Measurements from ENCODE around the gene MAB21L4.
"Not testable (repeated sequence)": the region's sequence is repeated elsewhere in the genome, so short reads cannot be mapped to it uniquely, and the experiment has no call there.

MAB21L4 gene

DNA sequence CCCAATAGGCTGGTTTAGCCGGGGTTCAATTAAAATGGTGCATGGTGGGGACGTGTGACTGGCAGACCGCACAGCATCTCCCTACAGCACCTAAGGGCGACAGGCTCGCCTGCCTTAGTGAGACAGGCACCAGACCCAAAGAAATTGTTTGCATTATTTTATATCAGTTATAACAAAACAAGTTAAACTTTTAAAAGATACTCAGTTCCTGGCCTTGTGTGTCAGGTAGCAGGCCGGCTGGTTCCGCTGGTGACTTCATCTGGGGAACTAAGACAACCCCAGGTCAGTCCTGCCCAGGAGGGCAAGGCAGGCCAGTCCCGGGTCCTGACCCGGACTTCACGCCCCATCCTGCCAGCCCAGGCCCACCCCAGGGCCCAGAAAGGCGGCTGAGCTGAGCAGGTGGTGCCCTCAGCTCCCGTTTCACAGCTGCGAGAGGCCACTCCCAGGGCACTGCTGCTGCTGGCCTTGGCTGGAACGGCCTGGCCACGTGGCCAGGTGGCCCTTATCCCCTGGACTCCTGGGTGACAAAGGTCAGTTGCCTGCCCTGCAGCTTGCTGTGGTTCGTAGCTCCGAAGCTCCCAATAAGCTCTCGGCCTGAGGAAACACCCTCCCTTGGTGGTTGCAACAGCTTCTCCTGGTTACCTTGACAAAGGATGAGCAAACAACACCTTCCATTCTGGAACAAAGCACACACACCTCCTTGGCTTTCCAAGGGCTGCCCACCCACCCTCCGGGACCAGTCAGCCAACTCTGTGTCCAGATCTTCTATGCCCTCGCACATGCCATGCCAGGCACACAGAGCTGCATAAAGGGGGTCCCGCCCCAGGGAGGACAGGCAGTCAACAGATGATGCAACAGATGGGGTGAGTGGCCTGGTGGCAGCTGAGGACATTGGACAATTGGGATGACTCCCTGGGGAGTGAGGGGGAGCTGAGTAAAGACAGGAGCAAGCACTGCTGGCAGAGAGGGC lies 38.6 kb downstream of the MAB21L4 start:
- DNase-seq (ENCODE audit: low spot score): no peak

GRCh38 chr2:240856151-240856980 lies 39.6 kb downstream of the MAB21L4 start:
- DNase-seq (ENCODE audit: low spot score): no peak

DNA sequence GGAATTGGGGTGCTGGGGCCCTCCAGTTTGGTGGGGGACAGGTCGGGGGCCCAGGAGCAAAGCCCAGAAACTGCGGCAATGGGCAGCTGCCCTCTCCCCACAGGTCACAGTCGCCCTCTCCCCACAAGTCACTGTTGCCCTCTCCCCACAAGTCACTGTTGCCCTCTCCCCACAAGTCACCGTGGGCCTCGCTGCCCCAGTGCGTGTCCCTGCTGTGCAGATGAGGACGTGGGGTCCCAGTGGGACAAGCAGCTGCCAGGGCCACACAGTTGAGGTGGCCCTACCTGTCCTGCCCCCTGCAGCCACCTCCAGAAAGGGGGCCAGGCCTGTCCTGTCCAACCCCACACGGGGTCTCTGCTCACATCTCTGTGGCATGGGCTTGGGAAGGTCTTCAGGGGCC lies 40.3 kb downstream of the MAB21L4 start:
- DNase-seq (ENCODE audit: low spot score): no peak

- no peak for DNase-seq (ENCODE audit: low spot score)
Observed at GRCh38 chr2:240852671-240853314, 43.2 kb downstream of the MAB21L4 start.

- DNase-seq (ENCODE audit: low spot score): peak; percentile 93
Observed at GRCh38 chr2:240851078-240851991, 44.6 kb downstream of the MAB21L4 start.

- no peak for DNase-seq (ENCODE audit: low spot score)
Observed at GRCh38 chr2:240850756-240851077, 45.2 kb downstream of the MAB21L4 start.

DNA sequence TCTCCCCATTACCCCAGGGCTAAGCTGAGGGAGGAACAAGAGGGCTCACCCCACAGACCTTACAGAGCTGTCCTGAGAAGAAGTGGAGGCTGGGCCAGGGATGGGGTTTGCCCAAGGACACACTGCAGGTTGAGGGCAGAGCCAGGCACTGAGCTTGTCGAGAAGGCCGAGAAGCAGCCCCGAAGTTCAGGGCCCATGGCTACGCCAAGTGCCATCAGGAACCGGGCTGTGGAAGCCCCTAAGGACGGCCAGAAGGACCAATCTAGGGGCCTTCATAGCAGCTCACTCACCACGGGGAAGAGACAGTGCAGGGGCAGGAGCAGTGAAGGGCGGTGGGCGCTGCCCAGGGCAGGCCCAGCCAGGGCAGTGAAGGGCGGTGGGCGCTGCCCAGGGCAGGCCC lies 45.9 kb downstream of the MAB21L4 start:
- no peak for DNase-seq (ENCODE audit: low spot score)

- no peak for DNase-seq (ENCODE audit: low spot score)
Observed at GRCh38 chr2:240848900-240849680, 46.9 kb downstream of the MAB21L4 start.

- no peak for DNase-seq (ENCODE audit: low spot score)
Observed at GRCh38 chr2:240847817-240848216, 48.1 kb downstream of the MAB21L4 start.

- DNase-seq (ENCODE audit: low spot score): no peak
Observed at GRCh38 chr2:240846873-240847595, 48.9 kb downstream of the MAB21L4 start.

GRCh38 chr2:240846309-240846708 lies 49.6 kb downstream of the MAB21L4 start:
- DNase-seq (ENCODE audit: low spot score): not testable (repeated sequence)

- peak; percentile 92 for DNase-seq (ENCODE audit: low spot score)
Observed at GRCh38 chr2:240840435-240841060, 55.4 kb downstream of the MAB21L4 start.

GRCh38 chr2:240839152-240840143 lies 56.5 kb downstream of the MAB21L4 start:
- DNase-seq (ENCODE audit: low spot score): no peak

- DNase-seq (ENCODE audit: low spot score): no peak
Observed at GRCh38 chr2:240837621-240838020, 58.3 kb downstream of the MAB21L4 start.

DNA sequence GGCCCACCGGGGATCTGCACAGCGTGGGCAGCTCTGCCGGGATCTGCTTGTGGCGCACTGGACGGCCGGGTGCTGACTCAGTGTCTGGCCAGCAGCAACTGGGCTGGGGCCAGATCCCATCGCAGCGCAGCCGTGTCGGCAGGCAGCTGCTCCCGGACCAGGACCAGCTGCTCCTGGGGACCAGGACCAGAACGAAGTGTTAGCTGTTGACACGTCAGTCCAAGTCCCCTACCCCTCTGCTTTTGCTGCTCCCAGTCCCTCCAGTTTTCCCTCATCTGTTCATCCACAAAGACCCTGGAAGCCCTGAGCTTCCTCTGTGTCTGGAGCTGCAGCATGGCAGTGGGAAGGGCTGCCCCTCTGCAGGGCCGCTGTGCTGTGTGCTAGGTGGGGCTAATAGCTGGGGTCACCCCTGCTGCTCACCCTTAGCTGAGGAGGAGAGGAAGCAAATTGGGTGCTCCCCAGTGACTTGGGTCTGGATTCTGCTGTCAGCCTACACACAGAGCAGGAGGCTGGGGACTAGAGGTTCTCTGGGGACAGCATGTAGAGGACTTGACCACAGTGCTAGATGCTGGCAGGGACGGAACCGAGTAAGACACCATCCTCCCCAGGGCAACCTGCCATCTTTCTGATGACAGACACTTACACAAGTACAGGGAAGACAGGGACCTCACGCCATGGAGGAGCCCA lies 59.0 kb downstream of the MAB21L4 start:
- peak; percentile 93 for DNase-seq (ENCODE audit: low spot score)

Measured in AG20443 (cell line).